Measurements from ENCODE around the gene FAM120AOS.
A peak's percentile ranks its signal among the peaks of the same experiment; 100 is the strongest.

The FAM120AOS gene

DNA sequence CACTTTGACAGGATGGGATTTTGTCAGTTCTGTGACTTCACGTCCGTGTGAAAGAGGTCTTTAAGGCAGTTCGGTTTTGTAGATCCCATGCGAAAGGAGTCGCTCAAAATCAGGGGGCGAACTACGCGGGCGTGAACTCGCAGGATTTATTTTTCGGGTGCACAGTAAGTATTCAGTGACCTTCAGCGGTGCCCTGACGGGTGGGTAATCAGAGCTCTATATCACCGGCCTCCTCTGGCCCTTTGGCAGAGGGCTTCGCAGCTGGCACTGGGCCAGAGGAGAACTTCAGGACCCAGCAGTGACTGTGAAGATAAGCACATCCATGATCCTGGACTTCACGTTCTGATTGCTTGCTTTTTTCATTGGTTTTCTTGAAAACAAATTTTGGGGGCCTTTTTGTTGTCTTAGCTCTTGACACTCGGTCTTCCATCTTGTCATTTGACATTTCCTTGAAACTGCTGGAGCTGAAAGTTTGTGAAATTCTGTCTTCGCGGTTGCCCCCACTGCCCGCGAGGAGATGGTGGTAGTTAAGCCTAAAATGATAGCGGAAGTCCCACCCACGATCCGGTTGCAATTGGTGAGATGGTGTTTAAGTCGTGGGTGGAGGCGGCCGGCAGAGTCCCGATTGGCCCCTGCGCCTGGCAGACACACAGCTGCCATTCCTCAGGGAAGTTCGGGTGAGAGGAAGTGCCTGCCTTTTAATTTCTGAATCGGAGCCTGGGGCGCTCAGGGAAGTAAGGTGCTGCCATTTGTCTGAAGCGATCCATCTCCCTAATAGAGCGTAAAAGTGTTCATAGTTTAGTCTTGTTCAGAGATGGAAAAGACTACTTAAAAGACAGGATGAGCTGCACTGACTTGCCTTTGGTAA, at the start of gene FAM120AOS:
FAM120AOS (minus strand) TSS at position 535 of the 868 bp plus-strand sequence. CDS start 872 bp downstream, outside the sequence.
- TF ChIP-seq, protein P1, sequence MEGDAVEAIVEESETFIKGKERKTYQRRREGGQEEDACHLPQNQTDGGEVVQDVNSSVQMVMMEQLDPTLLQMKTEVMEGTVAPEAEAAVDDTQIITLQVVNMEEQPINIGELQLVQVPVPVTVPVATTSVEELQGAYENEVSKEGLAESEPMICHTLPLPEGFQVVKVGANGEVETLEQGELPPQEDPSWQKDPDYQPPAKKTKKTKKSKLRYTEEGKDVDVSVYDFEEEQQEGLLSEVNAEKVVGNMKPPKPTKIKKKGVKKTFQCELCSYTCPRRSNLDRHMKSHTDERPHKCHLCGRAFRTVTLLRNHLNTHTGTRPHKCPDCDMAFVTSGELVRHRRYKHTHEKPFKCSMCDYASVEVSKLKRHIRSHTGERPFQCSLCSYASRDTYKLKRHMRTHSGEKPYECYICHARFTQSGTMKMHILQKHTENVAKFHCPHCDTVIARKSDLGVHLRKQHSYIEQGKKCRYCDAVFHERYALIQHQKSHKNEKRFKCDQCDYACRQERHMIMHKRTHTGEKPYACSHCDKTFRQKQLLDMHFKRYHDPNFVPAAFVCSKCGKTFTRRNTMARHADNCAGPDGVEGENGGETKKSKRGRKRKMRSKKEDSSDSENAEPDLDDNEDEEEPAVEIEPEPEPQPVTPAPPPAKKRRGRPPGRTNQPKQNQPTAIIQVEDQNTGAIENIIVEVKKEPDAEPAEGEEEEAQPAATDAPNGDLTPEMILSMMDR (IDR thresholded peaks at IDR 0.05; ENCODE audit: unreplicated experiment in 3 of 3), result no peak
- Mint-ChIP-seq H3K4me3 (peak within 1 kb of the TSS; percentile 91 to 95 (median 94)), H3K4me1 (peaks cover 43% of the 10 kb centered on the region), H3K36me3 (ENCODE audit: low read depth) (peaks cover 9% of the 10 kb centered on the region), H3K9me3 (no peaks in the 10 kb centered on the region), H3K27ac (peak within 1 kb of the TSS; percentile 89 to 95 (median 94)), H3K27me3 (ENCODE audit: low read depth) (no peaks in the 10 kb centered on the region)

DNA sequence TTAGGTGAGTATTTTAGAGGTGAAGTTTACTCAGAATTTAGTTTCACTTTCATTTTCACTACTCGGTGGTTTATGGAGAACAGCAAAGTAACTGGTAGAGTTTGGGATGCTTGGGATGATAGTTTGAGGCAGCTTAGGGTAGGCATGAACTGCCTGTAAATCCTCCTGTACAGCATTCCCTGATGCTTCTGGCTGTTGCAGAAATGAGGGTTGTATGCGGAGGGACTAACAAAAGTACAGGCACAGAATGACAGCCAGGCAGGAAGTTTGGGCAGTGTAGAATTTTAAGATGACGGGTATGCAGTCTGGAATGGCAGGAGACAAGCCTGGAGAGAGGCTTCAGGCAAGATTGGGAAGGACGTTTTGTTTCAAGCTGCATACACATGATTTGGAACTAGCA, 48.0 kb upstream of the FAM120AOS start:
- peaks cover 70% of the 10 kb centered on the region for H3K36me3 Mint-ChIP-seq (ENCODE audit: low read depth)
- TF ChIP-seq, protein P1 (IDR thresholded peaks at IDR 0.05; ENCODE audit: unreplicated experiment in 3 of 3), result no peak
- peaks cover 8% of the 10 kb centered on the region for H3K4me1 Mint-ChIP-seq

DNA sequence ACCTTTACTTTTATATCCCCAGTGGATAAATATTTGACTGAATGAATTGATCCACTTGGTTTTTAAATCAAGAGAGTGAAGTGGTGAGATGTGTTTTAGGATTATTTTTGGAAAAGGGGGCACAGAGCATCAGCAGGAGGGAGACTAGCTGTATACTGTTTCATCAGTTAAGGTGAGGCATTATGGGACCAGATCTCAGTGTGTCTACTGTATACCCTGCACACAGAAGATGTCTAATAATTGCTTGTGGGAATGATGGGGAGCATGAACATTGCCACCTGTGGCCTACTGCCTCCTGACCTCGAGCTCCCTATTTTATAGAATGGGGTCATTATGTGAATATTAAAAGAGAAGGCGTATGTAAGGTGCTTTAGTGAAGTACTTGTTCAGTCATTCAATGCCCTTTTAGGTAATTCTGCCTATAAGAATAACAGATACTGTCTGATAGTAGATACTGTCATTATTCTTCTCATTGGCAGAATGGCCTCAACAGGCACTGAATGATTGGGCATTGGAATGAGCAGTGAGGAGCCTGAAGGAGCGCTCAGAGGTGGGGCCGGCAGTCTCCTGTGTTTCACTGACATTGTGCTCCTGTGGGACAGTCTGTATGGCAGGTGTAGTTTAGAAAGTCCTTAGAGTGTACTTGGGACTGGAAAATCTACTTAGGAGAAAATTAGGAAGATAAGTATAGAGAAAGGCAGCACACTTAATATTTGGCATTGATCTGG, 47.4 kb upstream of the FAM120AOS start:
- TF ChIP-seq, protein P1 (IDR thresholded peaks at IDR 0.05; ENCODE audit: unreplicated experiment in 3 of 3), result no peak
- Mint-ChIP-seq H3K27me3 (ENCODE audit: low read depth) (no peaks in the 10 kb centered on the region), H3K27ac (peak overlapping the region in 1 of 3 experiments; percentile 1), H3K36me3 (ENCODE audit: low read depth) (peaks cover 73% of the 10 kb centered on the region), H3K4me1 (peaks cover 8% of the 10 kb centered on the region), H3K9me3 (no peaks in the 10 kb centered on the region), H3K4me3 (peak overlapping the region in 1 of 3 experiments; percentile 10)

More for the DNA sequence above, 48.0 kb upstream of the FAM120AOS start:
- Mint-ChIP-seq H3K9me3 (no peaks in the 10 kb centered on the region), H3K27me3 (ENCODE audit: low read depth) (no peaks in the 10 kb centered on the region), H3K27ac (peak overlapping the region in 1 of 3 experiments; percentile 1), H3K4me3 (no peak overlapping the region)

DNA sequence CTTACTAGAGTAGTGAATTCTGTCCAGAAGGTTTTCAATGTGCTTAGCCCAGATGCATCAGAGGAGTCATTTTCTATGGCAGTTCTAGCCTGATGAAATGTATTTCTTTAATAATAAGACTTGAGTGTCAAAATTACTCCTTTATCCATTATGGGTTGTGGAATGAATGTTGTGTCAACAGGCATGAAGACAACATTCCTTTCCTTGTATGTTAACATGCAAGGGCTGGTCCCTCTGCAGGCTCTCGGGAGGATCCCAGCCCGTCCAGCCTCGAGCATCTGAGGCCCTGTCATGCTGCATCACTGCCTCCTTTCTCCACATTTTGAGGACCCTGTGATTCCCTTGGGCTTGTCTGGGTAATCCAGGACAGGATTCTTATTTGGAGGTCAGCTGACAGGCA, 42.9 kb upstream of the FAM120AOS start:
- peaks cover 19% of the 10 kb centered on the region for H3K4me1 Mint-ChIP-seq
- no peak overlapping the region for H3K27ac Mint-ChIP-seq
- no peak overlapping the region for H3K4me3 Mint-ChIP-seq
- H3K27me3 Mint-ChIP-seq (ENCODE audit: low read depth), result no peaks in the 10 kb centered on the region
- TF ChIP-seq, protein P1 (IDR thresholded peaks at IDR 0.05; ENCODE audit: unreplicated experiment in 3 of 3), result no peak
- H3K9me3 Mint-ChIP-seq, result no peaks in the 10 kb centered on the region
- peaks cover 60% of the 10 kb centered on the region for H3K36me3 Mint-ChIP-seq (ENCODE audit: low read depth)

DNA sequence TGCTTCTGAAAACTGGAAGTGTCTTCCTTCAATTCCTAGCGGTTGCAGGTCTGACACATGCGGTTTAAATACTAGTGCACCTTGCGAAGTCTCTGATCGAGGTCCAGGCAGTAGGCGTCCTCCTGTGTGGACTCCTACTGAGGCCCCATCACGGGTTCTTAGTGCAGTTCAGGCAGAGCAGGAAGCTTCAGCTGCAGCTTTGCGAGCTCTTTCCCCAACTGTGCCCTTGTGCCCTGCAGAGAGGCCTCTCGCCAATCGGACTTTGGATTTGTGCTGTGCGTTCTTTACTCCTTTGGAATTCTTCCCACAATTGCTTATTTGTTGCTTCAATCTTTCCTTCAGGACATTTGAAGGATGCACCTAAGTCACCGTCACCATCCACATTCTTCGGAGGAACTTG, 40.6 kb upstream of the FAM120AOS start:
- Mint-ChIP-seq H3K27ac (no peak overlapping the region), H3K9me3 (no peaks in the 10 kb centered on the region), H3K4me3 (no peak overlapping the region), H3K4me1 (peaks cover 12% of the 10 kb centered on the region), H3K36me3 (ENCODE audit: low read depth) (peaks cover 43% of the 10 kb centered on the region), H3K27me3 (ENCODE audit: low read depth) (no peaks in the 10 kb centered on the region)
- TF ChIP-seq, protein P1 (IDR thresholded peaks at IDR 0.05; ENCODE audit: unreplicated experiment in 3 of 3), result no peak
